Nucleus accumbens (tissue), 56 donors: Measurements from ENCODE around the gene ANO10.
A peak's percentile ranks its signal among the peaks of the same experiment; 100 is the strongest.
"Not testable (repeated sequence)": the region's sequence is repeated elsewhere in the genome, so short reads cannot be mapped to it uniquely, and the experiment has no call there.

Source experiments
- DNase-seq, 56 donors: peaks; one replicate each; lab custom pipeline; 2025; lab: John Stamatoyannopoulos, UW

ANO10 gene, protein sequence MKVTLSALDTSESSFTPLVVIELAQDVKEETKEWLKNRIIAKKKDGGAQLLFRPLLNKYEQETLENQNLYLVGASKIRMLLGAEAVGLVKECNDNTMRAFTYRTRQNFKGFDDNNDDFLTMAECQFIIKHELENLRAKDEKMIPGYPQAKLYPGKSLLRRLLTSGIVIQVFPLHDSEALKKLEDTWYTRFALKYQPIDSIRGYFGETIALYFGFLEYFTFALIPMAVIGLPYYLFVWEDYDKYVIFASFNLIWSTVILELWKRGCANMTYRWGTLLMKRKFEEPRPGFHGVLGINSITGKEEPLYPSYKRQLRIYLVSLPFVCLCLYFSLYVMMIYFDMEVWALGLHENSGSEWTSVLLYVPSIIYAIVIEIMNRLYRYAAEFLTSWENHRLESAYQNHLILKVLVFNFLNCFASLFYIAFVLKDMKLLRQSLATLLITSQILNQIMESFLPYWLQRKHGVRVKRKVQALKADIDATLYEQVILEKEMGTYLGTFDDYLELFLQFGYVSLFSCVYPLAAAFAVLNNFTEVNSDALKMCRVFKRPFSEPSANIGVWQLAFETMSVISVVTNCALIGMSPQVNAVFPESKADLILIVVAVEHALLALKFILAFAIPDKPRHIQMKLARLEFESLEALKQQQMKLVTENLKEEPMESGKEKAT

DNA sequence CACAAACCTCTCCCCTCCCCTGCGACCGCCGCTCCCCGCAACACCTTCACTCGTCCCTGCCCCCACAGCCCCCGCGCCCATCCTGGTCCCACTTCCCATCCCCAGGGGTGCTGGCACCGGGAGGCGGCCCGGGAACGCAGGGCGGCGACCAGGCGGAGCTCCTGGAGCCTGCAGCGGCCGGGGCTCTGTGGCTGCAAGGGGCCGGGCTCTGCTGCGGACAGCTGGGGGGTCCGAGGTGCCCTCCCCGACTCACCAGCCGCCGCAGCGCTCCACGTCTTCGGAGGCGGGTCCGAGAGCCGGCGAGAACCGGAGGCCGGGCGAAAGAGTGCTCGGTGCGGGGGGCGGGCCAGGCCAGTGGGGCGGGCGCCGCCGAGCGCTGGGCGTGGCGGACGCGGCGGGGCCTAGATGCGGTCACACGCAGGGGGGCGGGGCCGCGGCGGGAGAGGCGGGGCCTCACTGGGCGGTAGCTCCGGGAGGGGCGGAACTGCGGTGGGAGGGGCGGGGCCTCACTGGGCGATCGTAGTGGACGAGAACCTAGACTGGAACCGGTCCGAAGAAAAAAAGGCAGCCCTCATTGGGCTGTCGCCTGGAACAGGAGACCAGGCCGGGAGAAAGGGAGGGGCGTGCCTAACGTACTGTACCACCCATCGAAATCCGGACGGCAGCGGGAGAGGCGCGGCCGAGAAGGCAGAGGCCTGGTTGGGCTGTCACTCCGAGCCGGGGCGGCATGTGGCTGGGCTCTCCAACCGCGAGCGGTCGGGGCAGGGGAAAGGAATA lies at the start of gene ANO10:
Gene ANO10, minus strand, starts transcription at position 356 of the 777 bp plus-strand sequence. CDS start 16,159 bp downstream, outside the sequence.
- peak; percentile 73 to 98 (median 96) for DNase-seq

DNA sequence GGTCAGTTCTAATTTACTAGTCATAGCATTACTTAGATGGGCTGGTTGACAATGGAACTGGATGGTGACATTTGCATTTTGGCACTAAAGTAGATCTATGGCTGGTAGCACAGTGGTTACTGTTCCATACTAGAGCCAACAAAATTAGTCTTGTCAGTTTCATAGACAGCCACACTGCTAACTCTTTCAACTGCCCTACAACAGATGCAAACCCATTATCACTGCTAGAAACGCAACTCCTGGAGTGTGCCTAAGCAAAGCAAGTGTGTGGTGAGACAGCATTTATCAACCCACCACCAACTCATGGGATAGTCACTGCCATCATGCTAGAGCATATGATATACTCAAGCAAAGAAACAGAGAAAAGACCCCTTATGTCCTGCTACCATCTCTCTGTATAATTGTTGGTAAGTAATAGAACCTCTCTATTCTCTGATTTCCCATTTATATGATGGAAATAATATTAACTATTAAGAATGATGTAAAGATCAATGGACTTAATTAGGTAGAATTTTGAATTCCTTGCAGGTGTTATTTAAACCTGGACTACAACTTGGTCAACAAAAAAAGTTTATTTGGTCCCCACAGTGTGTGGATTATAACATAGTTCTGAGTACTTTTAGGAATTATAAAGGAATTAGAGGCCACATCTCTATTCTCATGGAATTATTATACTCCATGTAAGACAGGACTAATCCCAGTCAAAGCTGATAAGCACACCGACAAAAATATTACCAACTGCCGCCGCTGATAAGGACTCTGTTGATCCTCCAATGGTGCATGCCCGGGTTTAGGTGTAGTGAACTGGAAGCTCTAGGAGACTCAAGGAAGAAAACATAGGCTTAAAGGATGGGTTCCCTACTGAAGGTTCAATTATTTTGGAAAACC lies 49.1 kb upstream of the ANO10 start:
- no peak for DNase-seq

DNA sequence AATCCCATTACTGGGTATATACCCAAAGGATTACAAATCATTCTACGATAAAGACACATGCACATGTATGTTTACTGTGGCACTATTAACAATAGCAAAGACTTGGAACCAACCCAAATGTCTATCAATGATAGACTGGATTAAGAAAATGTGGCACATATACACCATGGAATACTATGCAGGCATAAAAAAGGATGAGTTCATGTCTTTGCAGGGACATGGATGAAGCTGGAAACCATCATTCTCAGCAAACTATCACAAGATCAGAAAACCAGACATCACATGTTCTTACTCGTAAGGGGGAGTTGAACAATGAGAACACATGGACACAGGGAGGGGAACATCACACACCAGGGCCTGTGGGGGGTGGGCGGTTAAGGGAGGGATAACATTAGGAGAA lies 43.2 kb upstream of the ANO10 start:
- DNase-seq, result not testable (repeated sequence)

DNA sequence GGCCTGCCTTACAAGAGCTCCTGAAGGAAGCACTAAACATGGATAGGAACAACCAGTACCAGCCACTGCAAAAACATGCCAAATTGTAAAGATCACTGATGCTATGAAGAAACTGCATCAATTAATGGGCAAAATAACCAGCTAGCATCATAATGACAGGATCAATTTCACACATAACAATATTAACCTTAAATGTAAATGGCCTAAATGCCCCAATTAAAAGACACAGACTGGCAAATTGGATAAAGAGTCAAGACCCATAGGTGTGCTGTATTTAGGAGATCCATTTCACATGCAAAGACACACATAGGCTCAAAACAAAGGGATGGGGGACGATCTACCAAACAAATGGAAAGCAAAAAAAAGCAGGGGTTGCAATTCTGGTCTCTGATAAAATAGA lies 39.6 kb upstream of the ANO10 start:
- DNase-seq, result not testable (repeated sequence)

DNA sequence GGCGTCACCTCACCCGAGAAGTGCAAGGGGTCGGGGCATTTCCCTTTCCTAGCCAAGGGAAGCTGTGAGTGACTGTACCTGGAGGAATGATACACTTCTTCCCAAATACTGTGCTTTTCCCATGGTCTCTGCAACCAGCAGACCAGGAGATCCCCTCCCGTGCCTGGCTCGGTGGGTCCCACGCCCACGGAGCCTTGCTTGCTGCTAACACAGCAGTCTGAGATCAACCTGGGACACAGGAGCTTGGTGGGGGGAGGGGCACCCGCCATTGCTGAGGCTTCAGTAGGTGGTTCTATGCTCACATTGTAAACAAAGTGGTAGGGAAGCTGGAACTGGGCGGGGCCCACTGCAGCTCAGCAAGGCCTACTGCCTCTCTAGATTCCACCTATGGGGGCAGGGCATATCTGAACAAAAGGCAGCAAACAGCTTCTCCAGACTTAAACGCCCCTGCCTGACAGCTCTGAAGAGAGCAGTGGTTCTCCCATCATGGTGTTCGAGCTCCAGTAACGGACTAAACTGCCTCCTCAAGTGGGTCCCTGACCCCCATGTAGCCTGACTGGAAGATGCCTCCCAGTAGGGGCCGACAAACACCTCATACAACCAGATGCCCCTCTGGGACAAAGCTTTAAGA lies 37.6 kb upstream of the ANO10 start:
- no peak for DNase-seq

DNA sequence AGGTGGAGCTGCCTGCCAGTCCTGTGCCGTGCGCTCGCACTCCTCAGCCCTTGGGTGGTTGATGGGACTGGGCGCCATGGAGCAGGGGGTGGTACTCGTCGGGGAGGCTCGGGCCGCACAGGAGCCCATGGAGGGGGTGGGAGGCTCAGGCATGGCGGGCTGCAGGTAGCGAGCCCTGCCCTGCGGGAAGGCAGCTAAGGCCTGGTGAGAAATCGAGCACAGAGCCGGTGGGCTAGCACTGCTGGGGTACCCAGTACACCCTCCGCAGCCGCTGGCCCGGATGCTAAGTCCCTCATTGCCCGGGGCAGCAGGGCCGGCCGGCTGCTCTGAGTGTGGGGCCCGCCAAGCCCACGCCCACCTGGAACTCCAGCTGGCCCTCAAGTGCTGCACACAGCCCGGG lies 34.6 kb upstream of the ANO10 start:
- not testable (repeated sequence) for DNase-seq

DNA sequence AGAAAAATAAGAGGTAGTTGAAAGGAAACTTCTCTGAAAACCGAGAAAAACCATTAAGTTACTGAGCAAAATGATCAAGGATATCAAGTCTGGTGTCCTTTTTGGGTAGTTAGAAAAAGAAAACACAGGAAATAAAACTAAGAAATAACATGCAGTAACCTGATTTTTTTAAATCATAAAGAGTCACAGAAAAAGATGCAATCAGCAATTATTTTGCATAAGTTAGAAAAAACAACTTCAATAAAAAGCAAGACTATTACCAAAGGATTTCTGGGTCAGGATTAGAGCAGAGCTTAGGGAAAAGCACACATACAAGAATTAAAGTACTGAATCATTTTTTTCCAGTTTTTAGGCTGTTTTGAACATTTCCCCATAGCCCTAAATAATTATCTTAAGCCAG lies 28.5 kb upstream of the ANO10 start:
- DNase-seq, result no peak

DNA sequence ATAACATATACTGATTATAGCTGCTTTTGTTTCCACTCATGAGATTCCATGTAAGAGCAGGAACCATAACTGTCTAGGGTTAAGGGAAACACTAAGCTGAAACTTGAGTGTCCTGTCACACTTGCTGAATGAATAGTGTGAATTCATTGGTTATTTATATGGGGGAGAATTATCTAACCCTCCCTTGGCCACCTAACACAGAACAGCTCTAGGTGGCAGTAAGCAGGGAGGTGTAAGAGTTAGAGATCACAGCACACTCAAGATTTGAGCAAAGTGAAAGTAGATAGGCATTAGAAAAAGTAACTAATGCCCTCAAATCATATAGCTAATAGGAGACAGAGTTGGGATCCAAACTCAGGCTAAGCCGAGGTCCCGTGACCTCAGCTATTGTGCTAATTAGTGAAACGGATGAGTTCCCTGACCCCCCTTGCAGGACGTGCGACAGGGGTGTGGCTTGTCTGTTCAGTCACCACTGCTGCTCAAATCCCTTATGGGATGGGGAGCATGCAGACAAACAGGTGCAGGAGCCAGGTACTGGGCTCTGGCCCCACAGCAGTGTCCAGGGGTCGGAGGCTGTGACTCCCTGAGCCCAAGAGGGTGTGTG lies 27.7 kb upstream of the ANO10 start:
- no peak for DNase-seq

DNA sequence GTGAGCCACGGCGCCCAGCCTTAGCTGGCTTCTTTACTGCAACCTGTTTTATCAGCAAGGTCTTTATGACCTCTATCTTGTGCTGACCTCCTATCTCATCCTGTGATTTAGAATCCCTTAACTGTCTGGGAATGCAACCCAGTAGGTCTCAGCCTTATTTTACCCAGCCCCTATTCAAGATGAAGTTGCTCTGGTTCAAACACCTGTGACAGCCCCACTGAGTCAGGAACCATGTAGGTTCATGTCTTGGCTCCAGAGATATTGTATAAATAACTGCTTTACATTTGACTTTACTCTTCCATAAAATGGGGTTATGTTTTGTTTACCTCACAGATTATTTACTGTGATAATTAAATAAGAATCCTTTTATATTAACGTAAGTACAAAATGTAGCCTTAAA lies 27.1 kb upstream of the ANO10 start:
- DNase-seq, result no peak

DNA sequence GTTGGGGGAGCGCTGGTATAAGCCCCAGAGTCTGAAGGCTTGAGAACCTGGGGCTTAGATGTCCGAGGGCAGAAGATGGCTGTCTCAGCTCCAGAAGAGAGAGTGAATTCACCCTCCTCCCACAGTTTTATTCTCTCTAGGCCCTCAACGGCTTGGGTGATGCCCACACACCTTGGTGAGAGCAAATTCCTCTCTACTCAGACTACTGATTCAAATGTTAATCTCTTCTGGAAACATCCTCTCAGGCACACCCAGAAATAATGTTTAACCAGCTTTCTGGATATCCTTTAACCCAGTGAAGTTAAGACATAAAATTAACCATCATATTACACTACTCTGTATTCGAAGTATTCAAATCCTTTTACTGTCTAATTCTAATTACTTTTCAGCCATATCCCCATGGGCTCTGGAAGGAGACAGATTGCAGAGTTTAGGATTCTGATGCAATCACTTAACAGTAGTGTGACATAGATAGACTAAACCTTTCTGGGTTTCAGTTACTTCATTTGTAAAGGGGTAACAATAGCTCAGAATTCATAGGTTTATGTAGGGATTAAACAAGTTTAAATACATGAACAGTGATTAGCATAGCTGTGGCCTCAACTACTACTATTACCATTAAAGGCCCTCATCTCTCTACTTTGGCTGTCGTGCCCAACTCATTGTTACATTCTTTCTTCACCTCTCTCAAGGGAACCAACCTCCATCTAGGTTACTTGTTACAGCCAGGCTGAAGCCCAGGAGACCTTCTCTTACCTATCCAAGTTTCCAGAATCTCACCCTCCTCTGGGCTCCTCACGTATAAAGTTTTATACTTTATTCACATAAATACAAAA lies 25.7 kb upstream of the ANO10 start:
- no peak for DNase-seq

DNA sequence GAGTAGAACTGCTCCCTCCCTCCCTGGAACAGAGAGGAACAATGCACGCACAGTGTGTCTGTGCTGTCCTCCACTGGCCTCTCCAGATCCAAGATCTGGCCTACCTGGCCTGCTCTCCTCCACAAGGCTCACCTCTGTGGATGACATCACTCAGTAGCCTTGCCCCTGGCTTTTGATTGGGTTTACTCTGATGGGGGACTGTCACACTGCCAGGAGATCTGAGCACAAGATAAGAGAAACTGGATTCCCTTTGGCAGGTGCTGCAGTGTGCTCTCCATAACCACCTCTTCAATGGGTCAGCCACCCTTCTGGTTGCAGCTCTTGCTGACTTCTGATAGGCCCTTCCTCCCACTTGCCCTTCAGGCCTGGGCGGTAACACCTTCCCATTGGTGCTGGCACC lies 22.6 kb upstream of the ANO10 start:
- DNase-seq, result no peak

DNA sequence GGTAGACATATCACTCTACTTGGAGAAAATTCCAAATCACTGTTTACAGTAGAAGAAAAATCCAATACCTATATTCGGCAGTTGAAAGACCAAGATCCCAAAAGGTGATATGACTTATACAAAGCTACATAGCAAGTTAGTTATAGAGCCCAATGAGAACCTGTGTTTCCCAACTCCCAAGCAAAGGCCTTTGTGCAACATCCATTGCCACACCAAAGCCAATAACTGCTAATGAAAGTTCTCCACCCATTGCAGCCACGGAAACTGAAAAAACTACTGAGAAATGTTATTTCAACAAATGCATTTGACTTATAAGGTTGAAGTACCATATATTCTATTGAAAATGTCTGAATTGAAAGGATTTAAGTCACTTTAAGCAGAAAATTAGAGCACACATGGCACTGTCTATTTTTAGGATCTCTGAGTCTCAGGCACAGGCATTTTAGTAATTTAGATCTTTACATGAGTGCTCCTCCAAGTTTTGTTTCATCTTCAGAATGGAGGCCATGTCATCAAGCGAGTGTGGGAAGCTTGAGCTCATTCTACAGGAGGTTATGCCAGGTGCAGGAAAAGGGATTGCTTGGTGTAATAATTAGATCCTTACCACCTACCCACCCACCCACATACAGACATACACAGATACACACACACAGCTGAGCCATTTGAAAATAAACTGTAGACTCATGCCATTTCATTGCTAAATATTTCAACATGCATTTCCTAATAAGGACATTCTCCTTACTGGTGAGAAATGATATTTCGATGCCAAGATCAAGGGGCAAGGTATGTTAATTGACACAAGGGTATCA lies 19.7 kb upstream of the ANO10 start:
- DNase-seq, result peak in 5 of 56 donors; percentile 4 to 30 (median 11)

DNA sequence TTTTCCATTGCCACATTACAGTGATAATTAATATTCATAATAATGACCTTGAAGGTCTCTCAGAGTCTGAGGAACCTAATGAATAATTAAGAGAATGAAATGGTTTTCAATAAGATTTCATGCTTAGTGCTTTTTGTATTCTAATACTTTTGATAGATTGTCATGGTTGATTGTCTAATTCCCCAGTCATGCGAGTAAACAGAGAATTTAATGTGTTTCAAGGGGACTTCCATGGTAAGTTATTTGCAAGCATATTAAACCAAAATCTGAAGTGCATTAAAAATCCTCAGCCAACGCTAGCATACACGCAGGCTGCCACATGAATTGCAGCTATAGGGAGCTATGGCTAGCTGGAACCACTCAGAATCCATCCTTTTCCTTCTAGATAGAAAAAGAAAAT lies 18.9 kb upstream of the ANO10 start:
- no peak for DNase-seq

DNA sequence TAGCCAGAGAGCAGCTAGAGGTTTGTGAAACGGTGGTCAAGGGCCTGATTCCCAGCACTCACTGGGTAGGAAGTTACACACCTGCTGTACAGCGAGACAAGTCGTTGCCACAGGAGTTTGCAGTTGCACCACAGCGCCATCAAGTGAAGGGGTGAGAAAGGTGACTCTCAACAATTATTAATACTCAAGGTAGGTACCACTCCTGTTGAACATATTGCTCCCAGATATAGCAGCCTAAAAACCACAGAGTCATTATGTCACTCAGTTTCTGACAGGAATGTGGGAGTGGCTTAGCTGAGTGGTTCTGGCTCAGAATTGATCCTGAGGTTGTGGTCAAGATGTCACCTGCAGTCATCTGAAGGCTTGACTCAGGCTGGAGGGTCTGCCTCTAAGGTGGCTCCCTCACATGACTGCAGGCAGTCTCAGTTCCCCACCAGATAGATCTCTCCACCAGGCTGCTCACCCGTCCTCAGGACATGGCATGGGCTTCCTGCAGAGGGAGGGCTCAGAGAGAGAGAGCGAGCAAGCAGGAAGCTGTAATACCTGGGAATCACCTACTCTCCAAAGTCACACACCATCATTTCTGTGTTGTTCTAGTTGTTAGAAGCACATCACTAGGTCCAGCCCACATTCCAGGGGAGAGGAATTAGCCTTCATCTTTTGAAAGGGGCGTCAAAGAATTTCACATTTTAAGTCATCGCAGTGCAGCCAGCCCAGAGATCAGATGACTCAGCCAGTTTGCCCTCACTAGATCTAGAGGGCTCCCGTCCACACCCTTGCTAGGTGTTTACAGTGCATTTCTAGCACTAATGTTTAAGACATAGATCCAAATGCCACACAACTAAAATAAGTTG lies 17.0 kb upstream of the ANO10 start:
- no peak for DNase-seq

DNA sequence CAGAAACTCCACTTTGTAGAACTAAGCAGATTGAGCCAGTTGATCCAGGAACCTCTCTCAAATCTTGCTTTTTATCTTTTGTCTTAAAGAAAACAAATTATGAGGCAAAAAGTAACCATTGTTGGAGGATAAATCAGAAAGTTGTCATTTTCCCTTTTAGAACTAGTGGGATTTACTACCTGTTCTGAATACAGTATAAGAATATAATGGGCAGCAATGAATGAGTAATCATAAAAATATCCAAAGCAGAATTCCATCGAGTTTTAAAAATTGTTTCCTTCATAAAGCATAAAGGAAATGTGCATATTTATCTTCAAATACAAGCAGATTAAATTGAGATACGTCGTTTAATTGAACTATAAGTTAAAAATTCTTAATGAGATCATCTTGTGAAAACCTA lies 15.9 kb upstream of the ANO10 start:
- no peak for DNase-seq

DNA sequence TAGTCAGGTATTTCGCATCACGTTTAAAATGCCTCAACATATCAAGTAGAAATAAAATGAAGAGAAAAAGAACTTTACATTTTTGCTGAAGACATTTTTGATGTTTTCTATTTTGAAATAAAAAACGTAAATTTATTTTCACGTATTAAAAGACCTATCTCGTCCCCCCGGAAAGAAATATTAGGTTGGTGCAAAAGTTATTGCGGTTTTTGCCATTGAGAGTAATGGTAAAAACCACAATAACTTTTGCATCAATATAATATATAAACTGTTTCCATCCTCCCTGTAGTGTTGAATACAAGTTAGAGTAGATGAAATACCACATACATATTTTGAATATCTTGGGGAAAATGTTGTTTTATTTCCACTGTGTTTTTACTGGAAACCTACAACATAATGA lies 11.2 kb upstream of the ANO10 start:
- no peak for DNase-seq

DNA sequence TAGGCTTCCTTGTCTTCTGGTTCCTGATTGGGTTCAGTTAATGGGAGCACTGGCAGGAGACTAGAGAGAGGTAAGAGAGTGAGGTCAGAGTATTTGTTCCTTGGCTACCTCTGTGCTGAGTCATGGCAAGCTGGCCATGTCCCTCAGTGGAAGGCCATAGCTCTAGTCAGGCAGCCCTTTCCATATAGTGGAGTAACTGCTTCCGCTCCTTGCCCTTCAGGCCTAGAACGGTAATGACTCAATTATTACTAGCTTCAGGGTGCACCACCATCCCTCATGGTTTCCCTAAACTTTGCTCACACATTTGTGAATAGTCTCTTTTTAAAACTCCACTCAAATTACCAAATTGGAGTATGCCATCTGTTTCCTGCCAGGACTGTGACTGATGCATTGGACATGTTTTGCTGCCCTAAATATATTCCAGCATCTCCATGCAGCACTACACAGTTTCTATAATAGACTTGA lies 10.5 kb upstream of the ANO10 start:
- no peak for DNase-seq
